IMR-90 (cell line): Measurements from ENCODE around the gene FBXO31. TPM values are rescaled to one million over a fixed set of nuclear protein-coding genes. Genes with fewer than 3 reads are reported as not detected.

Experiments
- ATAC-seq: fragments of 200-7000 bp; cut with Tn5 transposase; 2 replicates; pipeline ENCODE4 v1.9.1; 2020; ENCODE audit warnings: low read depth, mild to moderate bottlenecking, moderate library complexity
- BruUV-seq: library from RNA; stranded (reverse); fragments of 400-500 nt; replicated peaks from 2 replicates; lab custom pipeline; 2021; lab: Mats Ljungman, UMichigan
- CTCF ChIA-PET: fragments of 300-600 bp; formaldehyde crosslinking; extraction: SDS; loops from one replicate; lab custom pipeline; 2021; ENCODE audit warnings: antibody characterized with exemption; lab: Yijun Ruan, JAX
- POLR2A ChIA-PET: fragments of 300-600 bp; sonication (Branson Sonifier 250); formaldehyde crosslinking; loops from one replicate; lab custom pipeline; 2022; ENCODE audit warnings: antibody characterized with exemption; ENCODE audit not compliant: unreplicated experiment; lab: Charles Lee
- DNase-seq: peaks from one replicate; pipeline ENCODE4 v3.0.0; 2013
- H2AFZ ChIP-seq: replicated peaks from 2 replicates; pipeline ENCODE3; 2013; ENCODE audit warnings: low read length, mild to moderate bottlenecking; ENCODE audit not compliant: poor library complexity
- H2AK5ac ChIP-seq: 2 replicates; pipeline ENCODE4 v1.6.1; 2013; ENCODE audit warnings: low read depth, low read length, inconsistent platforms
- H2AK9ac ChIP-seq: replicated peaks from 2 replicates; pipeline ENCODE3; 2013; ENCODE audit warnings: mild to moderate bottlenecking, low read depth, low read length, moderate library complexity; ENCODE audit not compliant: poor library complexity
- H2BK120ac ChIP-seq: 2 replicates; pipeline ENCODE4 v1.6.1; 2013; ENCODE audit warnings: low read depth, low read length, inconsistent platforms
- H2BK15ac ChIP-seq: 3 replicates; pipeline ENCODE4 v1.6.1; 2013; ENCODE audit warnings: low read depth, low read length, inconsistent platforms
- H2BK20ac ChIP-seq: 2 replicates; pipeline ENCODE4 v1.6.1; 2013; ENCODE audit warnings: low read depth, mild to moderate bottlenecking, inconsistent platforms, low read length, moderate library complexity
- H2BK5ac ChIP-seq: 2 replicates; pipeline ENCODE4 v1.6.1; 2013; ENCODE audit warnings: mild to moderate bottlenecking, low read depth, low read length, inconsistent platforms; ENCODE audit not compliant: poor library complexity, severe bottlenecking
- H3K14ac ChIP-seq: replicated peaks from 2 replicates; pipeline ENCODE4 v1.6.1; 2013; ENCODE audit warnings: low read depth, low read length, inconsistent platforms
- H3K18ac ChIP-seq: 2 replicates; pipeline ENCODE4 v1.6.1; 2013; ENCODE audit warnings: low read depth, low read length, control low read depth
- H3K23ac ChIP-seq: 2 replicates; pipeline ENCODE4 v1.6.1; 2013; ENCODE audit warnings: low read depth, low read length, inconsistent platforms
- H3K27ac ChIP-seq: 2 replicates; pipeline ENCODE4 v1.5.1; 2013; ENCODE audit warnings: mild to moderate bottlenecking, control low read depth, low read length; ENCODE audit not compliant: insufficient read depth
- H3K27me3 ChIP-seq: 2 replicates; pipeline ENCODE4 v1.6.1; 2013; ENCODE audit warnings: low read length; ENCODE audit not compliant: control insufficient read depth, insufficient read depth
- H3K36me3 ChIP-seq: 2 replicates; pipeline ENCODE4 v1.6.1; 2013; ENCODE audit warnings: low read length, mixed read lengths; ENCODE audit not compliant: control insufficient read depth, insufficient read depth
- H3K4ac ChIP-seq: 2 replicates; pipeline ENCODE4 v1.6.1; 2013; ENCODE audit warnings: low read depth, low read length, inconsistent platforms
- H3K4me1 ChIP-seq: 2 replicates; pipeline ENCODE4 v1.6.1; 2013; ENCODE audit warnings: low read length, mixed read lengths; ENCODE audit not compliant: control insufficient read depth, insufficient read depth
- H3K4me2 ChIP-seq: 2 replicates; pipeline ENCODE4 v1.6.1; 2013; ENCODE audit warnings: low read depth, mild to moderate bottlenecking, control low read depth, low read length, moderate library complexity
- H3K4me3 ChIP-seq: 2 replicates; pipeline ENCODE4 v1.5.1; 2013; ENCODE audit warnings: low read depth, mild to moderate bottlenecking, control low read depth, low read length, moderate library complexity; ENCODE audit not compliant: insufficient read depth
- H3K56ac ChIP-seq: 2 replicates; pipeline ENCODE4 v1.6.1; 2013; ENCODE audit warnings: low read length, inconsistent platforms; ENCODE audit not compliant: insufficient read depth; ENCODE audit errors: extremely low read depth
- H3K79me1 ChIP-seq, 2 experiments: 2 replicates each; pipeline ENCODE4 v1.6.1; 2013; ENCODE audit warnings: low read length in 2 of 2, inconsistent platforms in 1 of 2, low read depth in 1 of 2
- H3K9ac ChIP-seq: 2 replicates; pipeline ENCODE4 v1.6.1; 2013; ENCODE audit warnings: low read depth, low read length, control low read depth
- H3K9me1 ChIP-seq: 2 replicates; pipeline ENCODE4 v1.6.1; 2013; ENCODE audit warnings: low read length, inconsistent platforms; ENCODE audit not compliant: insufficient read depth
- H3K9me3 ChIP-seq: 2 replicates; pipeline ENCODE4 v1.6.1; 2013; ENCODE audit warnings: low read length; ENCODE audit not compliant: control insufficient read depth, insufficient read depth
- H4K20me1 ChIP-seq: 2 replicates; pipeline ENCODE4 v1.6.1; 2013; ENCODE audit warnings: low read length, inconsistent platforms; ENCODE audit not compliant: insufficient read depth
- H4K5ac ChIP-seq: 2 replicates; pipeline ENCODE4 v1.6.1; 2013; ENCODE audit warnings: mild to moderate bottlenecking, low read depth, low read length, control low read depth
- H4K8ac ChIP-seq, 2 experiments: 2 replicates each; pipeline ENCODE4 v1.6.1; 2013; ENCODE audit warnings: low read depth in 2 of 2, low read length in 2 of 2, control low read depth in 1 of 2, inconsistent platforms in 1 of 2
- H4K91ac ChIP-seq: 2 replicates; pipeline ENCODE4 v1.6.1; 2013; ENCODE audit warnings: low read depth, low read length, inconsistent platforms; ENCODE audit not compliant: insufficient read depth
- BHLHE40 ChIP-seq: fragments of 150-350 bp; IDR thresholded peaks from 2 replicates; pipeline ENCODE4 v1.6.1; 2016; ENCODE audit warnings: mild to moderate bottlenecking, low read depth, low read length
- CEBPB ChIP-seq: IDR thresholded peaks from 2 replicates; pipeline ENCODE4 v1.6.1; 2012; ENCODE audit warnings: low read depth, low read length, improper control_type of control experiment
- CHD1 ChIP-seq: IDR thresholded peaks from 2 replicates; pipeline ENCODE4 v1.6.1; 2012; ENCODE audit warnings: low read depth, low read length, improper control_type of control experiment
- ELK1 ChIP-seq: fragments of 150-350 bp; IDR thresholded peaks from 2 replicates; pipeline ENCODE4 v1.6.1; 2016; ENCODE audit warnings: low read depth, mild to moderate bottlenecking, low read length, moderate library complexity, borderline replicate concordance
- FOS ChIP-seq: fragments of 150-350 bp; IDR thresholded peaks from 2 replicates; pipeline ENCODE4 v1.6.1; 2016; ENCODE audit warnings: low read depth, low read length
- MAFK ChIP-seq: IDR thresholded peaks from 2 replicates; pipeline ENCODE4 v1.6.1; 2012; ENCODE audit warnings: low read depth, low read length, improper control_type of control experiment
- MAZ ChIP-seq: IDR thresholded peaks from 2 replicates; pipeline ENCODE4 v1.6.1; 2012; ENCODE audit warnings: low read depth, mild to moderate bottlenecking, low read length, improper control_type of control experiment, moderate library complexity, borderline replicate concordance
- MXI1 ChIP-seq: IDR thresholded peaks from 2 replicates; pipeline ENCODE4 v1.6.1; 2012; ENCODE audit warnings: low read depth, mild to moderate bottlenecking, low read length, moderate library complexity, borderline replicate concordance
- NFE2L2 ChIP-seq: fragments of 150-350 bp; IDR thresholded peaks from 2 replicates; pipeline ENCODE4 v1.6.1; 2016; ENCODE audit warnings: low read depth, mild to moderate bottlenecking, low read length
- POLR2A ChIP-seq: IDR thresholded peaks from 2 replicates; pipeline ENCODE4 v1.6.1; 2012; ENCODE audit warnings: mild to moderate bottlenecking, low read depth, low read length
- RCOR1 ChIP-seq: IDR thresholded peaks from 2 replicates; pipeline ENCODE4 v1.6.1; 2012; ENCODE audit warnings: mild to moderate bottlenecking, low read length, improper control_type of control experiment; ENCODE audit not compliant: insufficient replicate concordance
- RFX5 ChIP-seq: IDR thresholded peaks from 2 replicates; pipeline ENCODE4 v1.8.0; 2012; ENCODE audit warnings: low read depth, mild to moderate bottlenecking, low read length, moderate library complexity
- SMC3 ChIP-seq: fragments of 150-350 bp; IDR thresholded peaks from 2 replicates; pipeline ENCODE4 v1.6.1; 2016; ENCODE audit warnings: low read depth, mild to moderate bottlenecking, antibody characterized with exemption, low read length, moderate library complexity
- WGBS, 2 experiments: methylation state at CpG; one replicate each; pipeline versions ENCODE4 v1.1.5 to v1.1.7; 2013; ENCODE audit warnings: missing lambda C conversion rate in 2 of 2; ENCODE audit not compliant: insufficient read length in 1 of 2; ENCODE audit errors: extremely low coverage in 2 of 2; 5-methylcytosine and 5-hydroxymethylcytosine counted together
- dilution Hi-C: fragments of 300-500 bp; cut with HindIII; formaldehyde crosslinking; loops from one replicate; pipeline ENCODE4 v1.14.3; 2018; ENCODE audit warnings: low sequenced_read_pairs; ENCODE audit not compliant: unreplicated experiment
- in situ Hi-C: fragments of 300-500 bp; cut with MboI; formaldehyde crosslinking; loops from 3 replicates; pipeline ENCODE4 v1.14.3; 2019; ENCODE audit warnings: low sequenced_read_pairs, inconsistent platforms, mixed read lengths
- intact Hi-C: fragments of 100-400 bp; cut with micrococcal nuclease; formaldehyde crosslinking; loops from 2 replicates; pipeline ENCODE4 v1.10.0; 2022
- polyA plus RNA-seq, 3 experiments: library from polyadenylated mRNA; depleted of rRNA; stranded (reverse); fragments of >200 nt; gene quantifications; 2 replicates each; pipeline ENCODE4 v1.2.3, GENCODE V29; 2012; ENCODE audit warnings: low replicate concordance in 1 of 3
- total RNA-seq: library from RNA; depleted of rRNA; stranded (reverse); fragments of >200 nt; gene quantifications from 2 replicates; pipeline ENCODE4 v1.2.3, GENCODE V29; 2012
- TF ChIP-seq, protein P1 (sequence below): fragments of 150-350 bp; IDR thresholded peaks from 2 replicates; pipeline ENCODE4 v1.6.1; 2017; ENCODE audit warnings: mild to moderate bottlenecking, antibody characterized with exemption, low read length, low read depth

The FBXO31 gene
- total and polyA plus RNA-seq, 2 of the 4 experiments (the other 2 are of a cell fraction), result 10.4 to 16.9 TPM

DNA sequence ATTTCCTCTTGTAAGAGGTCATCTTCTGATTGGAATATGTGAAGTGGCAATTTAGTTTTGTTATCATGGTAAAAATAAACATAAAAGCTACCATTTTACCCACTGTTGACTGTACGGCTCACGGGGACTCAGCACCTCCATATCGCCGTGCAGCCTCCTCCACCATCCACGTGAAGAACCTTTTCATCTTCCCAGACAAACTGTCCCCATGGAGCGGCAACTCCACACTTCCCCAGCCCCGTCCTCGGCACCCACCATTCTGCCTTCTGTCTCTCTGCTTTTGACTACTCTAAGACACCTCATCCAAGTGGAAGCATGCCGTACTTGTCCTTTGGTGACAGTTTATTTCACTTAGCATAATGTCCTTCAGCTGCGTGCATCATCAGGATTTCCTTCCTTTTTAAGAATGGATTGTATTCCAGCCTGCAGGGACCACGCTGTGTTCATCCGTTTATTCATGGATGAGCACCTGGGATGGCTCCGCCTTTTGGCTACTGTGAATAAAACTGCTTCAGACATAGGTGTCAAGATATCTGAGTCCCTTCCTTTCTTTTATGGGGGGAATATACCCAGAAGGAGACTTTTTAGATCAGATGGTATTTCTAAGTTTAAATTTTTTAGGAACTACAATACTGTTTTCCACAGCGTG is 14.3 kb downstream of the FBXO31 start:
- no peak overlapping the region for H2AFZ ChIP-seq
- no peaks in the 10 kb centered on the region for H3K9me3 ChIP-seq
- H4K20me1 ChIP-seq, result peaks cover 63% of the 10 kb centered on the region
- H2BK15ac ChIP-seq, result no peak overlapping the region
- ATAC-seq (no peak), DNase-seq (no peak)
- H2AK9ac ChIP-seq, result no peak overlapping the region
- H3K56ac ChIP-seq, result no peak overlapping the region
- H2AK5ac ChIP-seq, result no peak overlapping the region
- H4K91ac ChIP-seq, result no peak overlapping the region
- H2BK5ac ChIP-seq, result no peak overlapping the region
- in situ Hi-C loops (no loop called here), intact Hi-C loops (no loop called here), dilution Hi-C loops (no loop called here)
- CTCF ChIA-PET, result no interaction called here
- H3K79me1 ChIP-seq, result peaks cover 34 to 80% of the 10 kb centered on the region in 2 experiments
- H3K36me3 ChIP-seq, result peaks cover 4% of the 10 kb centered on the region; the same call in 1 of the 2 replicates
- no peak overlapping the region for H3K23ac ChIP-seq
- H3K4me1 ChIP-seq, result peaks cover 3% of the 10 kb centered on the region
- H3K18ac ChIP-seq, result no peak overlapping the region
- no peak overlapping the region for H3K27ac ChIP-seq
- H3K4me3 ChIP-seq, result no peak overlapping the region
- H2BK120ac ChIP-seq, result no peak overlapping the region
- no peak overlapping the region for H2BK20ac ChIP-seq
- POLR2A ChIA-PET, result no interaction called here
- peaks cover 14% of the 10 kb centered on the region for H3K9me1 ChIP-seq
- H4K8ac ChIP-seq, result no peak overlapping the region
- H4K5ac ChIP-seq, result no peak overlapping the region
- 84% methylated on average over 6 of the region's 14 CpGs; no CpG with 5 or more reads in 1 of the 2 experiments for WGBS, 2 experiments
- no peaks in the 10 kb centered on the region for H3K27me3 ChIP-seq
- TF ChIP-seq ELK1, result no peak
- no peak for TF ChIP-seq RCOR1
- no peak for TF ChIP-seq CEBPB
- TF ChIP-seq MXI1, result no peak
- TF ChIP-seq, protein P1, sequence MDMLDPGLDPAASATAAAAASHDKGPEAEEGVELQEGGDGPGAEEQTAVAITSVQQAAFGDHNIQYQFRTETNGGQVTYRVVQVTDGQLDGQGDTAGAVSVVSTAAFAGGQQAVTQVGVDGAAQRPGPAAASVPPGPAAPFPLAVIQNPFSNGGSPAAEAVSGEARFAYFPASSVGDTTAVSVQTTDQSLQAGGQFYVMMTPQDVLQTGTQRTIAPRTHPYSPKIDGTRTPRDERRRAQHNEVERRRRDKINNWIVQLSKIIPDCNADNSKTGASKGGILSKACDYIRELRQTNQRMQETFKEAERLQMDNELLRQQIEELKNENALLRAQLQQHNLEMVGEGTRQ, result no peak
- no peak for TF ChIP-seq NFE2L2
- TF ChIP-seq BHLHE40, result no peak
- TF ChIP-seq RFX5, result no peak
- no peak for TF ChIP-seq SMC3
- no peak for TF ChIP-seq CHD1
- no peak for TF ChIP-seq MAFK
- TF ChIP-seq FOS, result no peak
- TF ChIP-seq MAZ, result no peak
- TF ChIP-seq POLR2A, result no peak
- BruUV-seq, result no TSS peak
- H3K4me2 ChIP-seq, result no peak overlapping the region
- no peak overlapping the region for H3K4ac ChIP-seq
- no peak overlapping the region for H3K14ac ChIP-seq
- no peak overlapping the region for H3K9ac ChIP-seq
